ENCODE measurements around the gene ST6GALNAC3. TPM values are rescaled to one million over a fixed set of nuclear protein-coding genes. Genes with fewer than 3 reads are reported as not detected.

The ST6GALNAC3 gene
- polyA plus RNA-seq, 2 of the 4 experiments (the other 2 are of a cell fraction), result 1.1 to 1.2 TPM

DNA sequence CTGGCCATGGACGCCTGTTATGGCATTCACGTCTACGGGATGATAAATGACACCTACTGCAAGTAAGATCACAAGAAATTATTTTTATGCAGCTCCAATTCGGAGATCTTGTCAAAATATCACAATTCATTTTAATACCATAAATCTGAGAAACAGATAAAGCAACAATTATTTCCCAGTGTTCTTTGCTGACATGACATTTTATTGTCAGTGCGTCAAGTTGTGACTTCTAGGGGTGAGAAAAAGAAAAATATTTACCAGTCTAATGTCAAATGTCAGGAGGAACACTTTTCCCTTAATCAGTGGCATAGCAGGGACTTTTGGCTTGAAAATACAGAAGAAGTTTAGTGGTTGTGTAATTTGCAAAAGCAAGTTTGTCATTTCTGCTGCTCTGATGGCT lies 553.0 kb downstream of the ST6GALNAC3 start:
- CTCF ChIA-PET, result no interaction called here
- Histone ChIP-seq H3K4me2 (no peak overlapping the region), H3K4me3 (no peak overlapping the region), H3K9me3 (no peaks in the 10 kb centered on the region), H3K27ac (no peak overlapping the region), H3K4me1 (no peaks in the 10 kb centered on the region)
- TF ChIP-seq MAFK (IDR thresholded peaks at IDR 0.05; ENCODE audit: partially characterized antibody) (peak; percentile 82), TP53 (CRISPR knock-in tag; IDR thresholded peaks at IDR 0.05) (no peak)
- 7% methylated on average over 5 of the region's 5 CpGs for WGBS (ENCODE audit: missing lambda C conversion rate)
- POLR2A ChIA-PET, result no interaction called here
- DNase-seq (ENCODE audit: low read depth in 1 of 2, low spot score in 1 of 2) (no peak), ATAC-seq (no peak), FAIRE-seq (no peak)

DNA sequence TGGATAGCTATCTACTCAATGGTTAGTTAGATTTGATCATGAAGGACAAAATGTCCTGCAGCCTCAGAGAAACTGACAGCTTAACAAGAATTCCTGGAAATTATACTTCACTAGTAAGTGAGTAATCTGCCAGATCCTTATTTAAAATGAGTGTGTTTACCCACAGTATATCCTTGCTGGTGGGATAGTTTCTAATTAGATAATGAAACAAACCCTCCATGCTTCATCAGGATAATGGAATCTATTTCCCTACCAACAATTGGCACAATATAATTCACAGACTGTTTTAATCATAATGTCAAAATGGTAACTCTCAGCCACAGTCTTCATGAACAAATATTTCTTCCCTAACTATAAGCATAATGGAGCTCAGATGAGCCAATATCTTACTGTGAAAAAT lies 553.4 kb downstream of the ST6GALNAC3 start:
- H3K4me3 ChIP-seq, result no peak overlapping the region
- no peak for ATAC-seq
- POLR2A ChIA-PET, result no interaction called here
- no peak for DNase-seq (ENCODE audit: low read depth in 1 of 2, low spot score in 1 of 2)
- no peak overlapping the region for H3K4me2 ChIP-seq
- H3K4me1 ChIP-seq, result no peaks in the 10 kb centered on the region
- CTCF ChIA-PET, result no interaction called here
- H3K9me3 ChIP-seq, result no peaks in the 10 kb centered on the region
- no peak for FAIRE-seq
- H3K27ac ChIP-seq, result no peak overlapping the region
- TF ChIP-seq, protein P1, sequence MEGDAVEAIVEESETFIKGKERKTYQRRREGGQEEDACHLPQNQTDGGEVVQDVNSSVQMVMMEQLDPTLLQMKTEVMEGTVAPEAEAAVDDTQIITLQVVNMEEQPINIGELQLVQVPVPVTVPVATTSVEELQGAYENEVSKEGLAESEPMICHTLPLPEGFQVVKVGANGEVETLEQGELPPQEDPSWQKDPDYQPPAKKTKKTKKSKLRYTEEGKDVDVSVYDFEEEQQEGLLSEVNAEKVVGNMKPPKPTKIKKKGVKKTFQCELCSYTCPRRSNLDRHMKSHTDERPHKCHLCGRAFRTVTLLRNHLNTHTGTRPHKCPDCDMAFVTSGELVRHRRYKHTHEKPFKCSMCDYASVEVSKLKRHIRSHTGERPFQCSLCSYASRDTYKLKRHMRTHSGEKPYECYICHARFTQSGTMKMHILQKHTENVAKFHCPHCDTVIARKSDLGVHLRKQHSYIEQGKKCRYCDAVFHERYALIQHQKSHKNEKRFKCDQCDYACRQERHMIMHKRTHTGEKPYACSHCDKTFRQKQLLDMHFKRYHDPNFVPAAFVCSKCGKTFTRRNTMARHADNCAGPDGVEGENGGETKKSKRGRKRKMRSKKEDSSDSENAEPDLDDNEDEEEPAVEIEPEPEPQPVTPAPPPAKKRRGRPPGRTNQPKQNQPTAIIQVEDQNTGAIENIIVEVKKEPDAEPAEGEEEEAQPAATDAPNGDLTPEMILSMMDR (IDR thresholded peaks at IDR 0.05), result no peak
- TF ChIP-seq ELK1 (IDR thresholded peaks at IDR 0.05; ENCODE audit: low read depth, low read length) (no peak), HEYL (CRISPR knock-in tag; IDR thresholded peaks at IDR 0.05) (no peak), HOXA7 (CRISPR knock-in tag; IDR thresholded peaks at IDR 0.05) (no peak), ZNF302 (CRISPR knock-in tag; IDR thresholded peaks at IDR 0.05) (no peak), RARB (CRISPR knock-in tag; IDR thresholded peaks at IDR 0.05) (no peak), ZSCAN20 (CRISPR knock-in tag; IDR thresholded peaks at IDR 0.05) (no peak), JUN (IDR thresholded peaks at IDR 0.05) (no peak), BCL3 (IDR thresholded peaks at IDR 0.05) (no peak)

GRCh38 chr1:76632136-76632535 lies 557.6 kb downstream of the ST6GALNAC3 start:
- no peak overlapping the region for H3K4me3 ChIP-seq
- no peak for DNase-seq (ENCODE audit: low read depth in 1 of 2, low spot score in 1 of 2)
- POLR2A ChIA-PET, result no interaction called here
- H3K4me1 ChIP-seq, result no peaks in the 10 kb centered on the region
- CTCF ChIA-PET, result no interaction called here
- no peak for FAIRE-seq
- TF ChIP-seq ZC3H11A (IDR thresholded peaks at IDR 0.05) (no peak), TP53 (CRISPR knock-in tag; IDR thresholded peaks at IDR 0.05) (no peak), RFX5 (IDR thresholded peaks at IDR 0.05) (no peak), ELK1 (IDR thresholded peaks at IDR 0.05; ENCODE audit: low read depth, low read length) (no peak), NFE2L2 (conservative IDR thresholded peaks at IDR 0.05; ENCODE audit: low read length) (no peak), EP300 (IDR thresholded peaks at IDR 0.05) (no peak), PHF8 (IDR thresholded peaks at IDR 0.05; ENCODE audit: borderline replicate concordance, low read depth) (no peak), CHD4 (IDR thresholded peaks at IDR 0.05; ENCODE audit: borderline replicate concordance) (no peak), HEYL (CRISPR knock-in tag; IDR thresholded peaks at IDR 0.05) (no peak), CEBPB (IDR thresholded peaks at IDR 0.05) (no peak), EHMT2 (IDR thresholded peaks at IDR 0.05; ENCODE audit: low read depth) (no peak), MAFK (IDR thresholded peaks at IDR 0.05; ENCODE audit: partially characterized antibody) (no peak), JUNB (IDR thresholded peaks at IDR 0.05) (no peak), NPAS2 (CRISPR knock-in tag; IDR thresholded peaks at IDR 0.05; ENCODE audit: borderline replicate concordance) (no peak), ATOH8 (CRISPR knock-in tag; IDR thresholded peaks at IDR 0.05; ENCODE audit: low read depth) (no peak), HOXB5 (CRISPR knock-in tag; IDR thresholded peaks at IDR 0.05) (no peak), RCOR1 (IDR thresholded peaks at IDR 0.05; ENCODE audit: low read depth, low read length) (no peak), ZFP36 (IDR thresholded peaks at IDR 0.05; ENCODE audit: borderline replicate concordance, partially characterized antibody) (no peak)
- 49% methylated on average over 3 of the region's 3 CpGs for WGBS (ENCODE audit: missing lambda C conversion rate)
- H3K27ac ChIP-seq, result no peak overlapping the region
- ATAC-seq, result no peak
- H3K9me3 ChIP-seq, result no peaks in the 10 kb centered on the region
- H3K4me2 ChIP-seq, result no peak overlapping the region

Measured in A549 (cell line).